Fibroblast of lung (primary cell): ENCODE data around the gene COL11A2.

ENCODE experiments used
- CTCF ChIP-seq, 2 donors: IDR thresholded peaks in 1 of 2; conservative IDR thresholded peaks in 1 of 2; 1 replicate in 1 of 2; 2 replicates in 1 of 2; pipeline ENCODE4 v1.5.1; 2011 to 2012; ENCODE audit warnings: low read length in 2 of 2, control low read depth in 1 of 2, inconsistent platforms in 1 of 2, low read depth in 1 of 2, mild to moderate bottlenecking in 1 of 2
- EZH2 ChIP-seq: IDR thresholded peaks from 2 replicates; pipeline ENCODE4 v1.5.1; 2012; ENCODE audit warnings: low read length, control low read depth, mild to moderate bottlenecking; ENCODE audit errors: missing control alignments

- TF ChIP-seq CTCF (conservative IDR thresholded peaks at IDR 0.05 in 1 of 2, IDR thresholded peaks at IDR 0.05 in 1 of 2; ENCODE audit: low read depth in 1 of 2, low read length in 2 of 2) (no peak), EZH2 (no peak)
These were observed 28.7 kb downstream of the COL11A2 start for GRCh38 chr6:33163540-33163939.
